ENCODE data around the gene ZFAND3. TPM values are rescaled to one million over a fixed set of nuclear protein-coding genes. Genes with fewer than 3 reads are reported as not detected.
"Not testable (repeated sequence)": the region's sequence is repeated elsewhere in the genome, so short reads cannot be mapped to it uniquely, and the experiment has no call there.

ZFAND3 gene
- total RNA-seq, 4 donors from 2014 or later, result 30.5 to 57.4 (median 53.3) TPM

DNA sequence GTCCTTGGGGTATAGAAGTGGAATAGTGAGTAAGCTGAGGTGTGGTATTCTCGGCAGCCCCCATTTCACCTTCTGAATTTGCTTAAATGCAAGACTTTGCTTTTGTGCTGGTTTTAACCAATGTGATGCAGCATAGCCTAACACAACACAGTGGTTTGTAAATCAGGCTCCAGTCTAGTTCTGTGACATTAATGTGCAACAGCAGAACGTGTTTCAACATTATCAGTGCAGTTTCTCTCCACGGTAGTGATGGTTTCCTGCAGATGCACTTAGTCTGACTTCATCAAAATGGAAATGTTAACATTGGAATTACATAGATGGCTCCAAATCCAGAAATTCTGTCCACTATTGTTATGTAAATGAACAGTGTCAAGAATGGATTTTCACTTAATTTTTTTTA, 139.5 kb downstream of the ZFAND3 start:
- Histone ChIP-seq H3K4me3 (no peak overlapping the region), H3K4me1 (no peaks in the 10 kb centered on the region), H3K27ac (no peak overlapping the region), H3K9me3 (no peaks in the 10 kb centered on the region), H3K36me3 (no peaks in the 10 kb centered on the region), H3K27me3 (no peaks in the 10 kb centered on the region)
- DNase-seq, result no peak
- TF ChIP-seq POLR2A (IDR thresholded peaks at IDR 0.05), result no peak
- TF ChIP-seq, protein P1, sequence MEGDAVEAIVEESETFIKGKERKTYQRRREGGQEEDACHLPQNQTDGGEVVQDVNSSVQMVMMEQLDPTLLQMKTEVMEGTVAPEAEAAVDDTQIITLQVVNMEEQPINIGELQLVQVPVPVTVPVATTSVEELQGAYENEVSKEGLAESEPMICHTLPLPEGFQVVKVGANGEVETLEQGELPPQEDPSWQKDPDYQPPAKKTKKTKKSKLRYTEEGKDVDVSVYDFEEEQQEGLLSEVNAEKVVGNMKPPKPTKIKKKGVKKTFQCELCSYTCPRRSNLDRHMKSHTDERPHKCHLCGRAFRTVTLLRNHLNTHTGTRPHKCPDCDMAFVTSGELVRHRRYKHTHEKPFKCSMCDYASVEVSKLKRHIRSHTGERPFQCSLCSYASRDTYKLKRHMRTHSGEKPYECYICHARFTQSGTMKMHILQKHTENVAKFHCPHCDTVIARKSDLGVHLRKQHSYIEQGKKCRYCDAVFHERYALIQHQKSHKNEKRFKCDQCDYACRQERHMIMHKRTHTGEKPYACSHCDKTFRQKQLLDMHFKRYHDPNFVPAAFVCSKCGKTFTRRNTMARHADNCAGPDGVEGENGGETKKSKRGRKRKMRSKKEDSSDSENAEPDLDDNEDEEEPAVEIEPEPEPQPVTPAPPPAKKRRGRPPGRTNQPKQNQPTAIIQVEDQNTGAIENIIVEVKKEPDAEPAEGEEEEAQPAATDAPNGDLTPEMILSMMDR (IDR thresholded peaks at IDR 0.05), result no peak

DNA sequence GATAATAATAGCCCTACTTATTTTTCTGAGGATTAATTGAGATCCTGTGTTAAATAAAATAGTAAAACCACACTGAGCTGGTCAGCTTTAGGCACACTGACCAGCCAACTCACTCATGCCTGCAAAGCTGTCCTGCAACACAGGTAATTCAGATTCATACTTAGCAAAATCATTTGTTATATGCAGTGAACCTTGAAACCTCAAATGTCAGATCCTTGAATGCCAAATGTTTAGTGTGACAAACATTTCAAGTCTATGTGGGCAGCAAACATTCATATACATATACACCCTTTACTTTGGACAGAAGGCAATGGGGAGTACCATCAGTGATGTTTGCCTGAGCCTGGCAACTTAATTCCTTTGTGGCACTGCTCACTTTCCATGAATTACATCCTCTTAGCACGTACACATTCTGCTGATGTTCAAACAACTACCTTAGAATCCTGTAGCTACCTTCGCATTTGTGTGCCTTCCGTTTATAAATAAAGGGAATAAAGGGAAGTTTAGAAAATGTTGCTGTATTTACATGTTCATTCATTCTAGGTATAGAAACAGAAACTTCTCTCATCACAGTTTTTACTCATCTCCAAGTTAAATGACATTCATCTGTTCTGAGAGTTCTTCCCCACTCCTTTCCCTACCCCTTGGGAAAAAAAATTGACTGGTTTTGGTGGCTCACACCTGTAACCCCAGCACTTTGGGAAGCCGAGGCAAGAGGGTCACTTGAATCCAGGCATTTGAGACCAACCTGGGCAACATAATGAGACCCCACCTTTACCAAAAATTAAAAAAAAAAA, 140.8 kb downstream of the ZFAND3 start:
- Histone ChIP-seq H3K4me1 (no peaks in the 10 kb centered on the region), H3K27me3 (no peaks in the 10 kb centered on the region), H3K27ac (no peak overlapping the region), H3K4me3 (no peak overlapping the region), H3K36me3 (no peaks in the 10 kb centered on the region), H3K9me3 (no peaks in the 10 kb centered on the region)
- no peak for TF ChIP-seq POLR2A (IDR thresholded peaks at IDR 0.05)
- TF ChIP-seq, protein P1 (IDR thresholded peaks at IDR 0.05), result no peak
- DNase-seq, result no peak

DNA sequence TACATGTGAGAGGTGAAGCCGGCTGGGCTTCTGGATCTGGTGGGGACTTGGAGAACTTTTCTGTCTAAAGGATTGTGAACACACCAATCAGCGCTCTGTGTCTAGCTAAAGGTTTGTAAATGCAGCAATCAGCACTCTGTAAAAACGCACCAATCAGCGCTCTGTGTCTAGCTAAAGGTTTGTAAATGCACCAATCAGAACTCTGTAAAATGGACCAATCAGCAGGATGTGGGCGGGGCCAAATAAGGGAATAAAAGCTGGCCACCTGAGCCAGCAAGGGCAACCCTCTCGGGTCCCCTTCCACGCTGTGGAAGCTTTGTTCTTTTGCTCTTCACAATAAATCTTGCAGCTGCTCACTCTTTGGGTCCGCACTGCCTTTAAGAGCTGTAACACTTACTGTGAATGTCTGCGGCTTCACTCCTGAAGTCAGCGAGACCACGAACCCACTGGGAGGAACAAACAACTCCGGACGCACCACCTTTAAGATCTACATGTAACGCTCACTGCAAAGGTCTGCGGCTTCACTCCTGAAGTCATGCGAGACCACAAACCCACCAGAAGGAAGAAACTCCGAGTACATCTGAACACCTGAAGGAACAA, 143.1 kb downstream of the ZFAND3 start:
- H3K27ac ChIP-seq, H3K36me3 ChIP-seq, H3K4me1 ChIP-seq: not testable (repeated sequence)

DNA sequence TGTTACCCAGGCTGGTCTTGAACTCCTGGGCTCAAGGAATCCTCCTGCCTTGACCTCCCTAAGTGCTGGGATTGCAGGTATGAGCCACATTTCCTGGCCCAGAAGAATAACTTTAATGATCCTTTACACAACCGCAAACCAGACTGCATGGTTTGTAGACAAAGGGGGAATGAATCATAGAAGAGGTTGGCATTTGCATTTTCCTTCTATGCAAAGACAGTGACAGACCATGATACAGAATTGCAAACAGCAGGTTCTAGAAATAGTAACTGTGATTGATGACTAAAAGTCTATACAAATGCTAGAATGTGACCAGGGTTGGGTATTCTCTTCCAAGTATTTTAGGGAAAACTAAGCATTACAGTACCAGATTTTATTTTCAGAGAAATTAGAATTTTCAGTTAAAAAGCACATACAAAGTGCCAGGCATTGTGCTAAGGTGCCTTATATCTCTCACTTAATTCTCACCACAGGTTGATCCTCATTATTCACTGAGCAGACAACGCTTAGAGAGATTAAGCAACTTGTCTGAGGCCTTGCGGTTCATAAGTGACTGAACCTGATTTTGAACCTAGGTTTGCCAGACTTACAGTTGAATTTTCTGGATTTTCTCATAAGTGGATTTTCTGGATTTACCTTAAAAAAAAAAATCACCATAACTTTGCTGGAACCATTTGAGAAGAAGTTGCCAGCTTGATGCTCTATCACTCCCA, 146.6 kb downstream of the ZFAND3 start:
- no peak overlapping the region for H3K4me3 ChIP-seq
- no peaks in the 10 kb centered on the region for H3K27me3 ChIP-seq
- H3K27ac ChIP-seq, result no peak overlapping the region
- TF ChIP-seq, protein P1 (IDR thresholded peaks at IDR 0.05), result no peak
- TF ChIP-seq POLR2A (IDR thresholded peaks at IDR 0.05), result no peak
- no peaks in the 10 kb centered on the region for H3K4me1 ChIP-seq
- no peaks in the 10 kb centered on the region for H3K9me3 ChIP-seq
- no peak for DNase-seq
- no peaks in the 10 kb centered on the region for H3K36me3 ChIP-seq

More for the DNA sequence above, 143.1 kb downstream of the ZFAND3 start:
- not testable (repeated sequence) for H3K4me3 ChIP-seq, H3K27me3 ChIP-seq, H3K9me3 ChIP-seq
- peak in 2 of 3 donors; percentile 17 to 53 for DNase-seq

DNA sequence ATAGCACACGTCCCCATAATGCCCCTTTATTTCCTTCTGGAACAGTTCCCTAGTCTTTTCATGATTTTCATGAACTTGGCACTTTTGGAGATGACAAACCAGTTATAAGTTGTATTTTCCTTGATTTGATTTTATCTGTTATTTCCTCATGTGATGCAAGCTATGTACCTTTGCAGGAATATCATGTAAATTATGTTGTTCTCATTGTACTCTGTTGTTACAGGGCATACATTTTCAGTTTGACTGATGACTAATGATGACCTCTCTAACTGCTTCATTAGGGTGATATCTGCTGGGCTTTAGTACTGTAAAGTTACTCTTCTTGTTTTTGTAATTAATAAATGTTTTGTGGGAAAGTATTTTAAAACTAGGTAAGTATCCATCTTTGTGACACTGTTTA, 147.3 kb downstream of the ZFAND3 start:
- no peak for DNase-seq
- no peak overlapping the region for H3K27ac ChIP-seq
- no peaks in the 10 kb centered on the region for H3K9me3 ChIP-seq

More for the DNA sequence above, 147.3 kb downstream of the ZFAND3 start:
- Histone ChIP-seq H3K36me3 (no peaks in the 10 kb centered on the region), H3K27me3 (no peaks in the 10 kb centered on the region), H3K4me1 (no peaks in the 10 kb centered on the region), H3K4me3 (no peak overlapping the region)
- TF ChIP-seq, protein P1 (IDR thresholded peaks at IDR 0.05), result no peak
- TF ChIP-seq POLR2A (IDR thresholded peaks at IDR 0.05), result no peak

Measured in Peyer's patch (tissue), 4 donors.